Smooth muscle cell (in vitro differentiated cells): ENCODE measurements around the gene PRSS3. TPM values are rescaled to one million over a fixed set of nuclear protein-coding genes. Genes with fewer than 3 reads are reported as not detected.
"Not testable (repeated sequence)": the region's sequence is repeated elsewhere in the genome, so short reads cannot be mapped to it uniquely, and the experiment has no call there.

Source experiments
- DNase-seq: peaks from one replicate; lab custom pipeline; 2025; ENCODE audit not compliant: unreplicated experiment; lab: John Stamatoyannopoulos, UW
- H2AFZ ChIP-seq: fragments of 200-600 bp; sonication (generic); 2 replicates; pipeline ENCODE4 v1.6.0; 2016; ENCODE audit warnings: antibody characterized with exemption, low read depth, mild to moderate bottlenecking
- H3F3A ChIP-seq: fragments of 200-600 bp; sonication (generic); 2 replicates; pipeline ENCODE4 v1.6.0; 2017; ENCODE audit warnings: antibody characterized with exemption, low read depth
- H3K27ac ChIP-seq: fragments of 200-600 bp; sonication (generic); 2 replicates; pipeline ENCODE4 v1.5.1; 2016; ENCODE audit warnings: low read depth, mild to moderate bottlenecking
- H3K27me3 ChIP-seq: fragments of 200-600 bp; sonication (generic); 2 replicates; pipeline ENCODE4 v1.6.1; 2016; ENCODE audit warnings: low read depth, mild to moderate bottlenecking
- H3K36me3 ChIP-seq: fragments of 200-600 bp; sonication (generic); 2 replicates; pipeline ENCODE4 v1.5.1; 2016; ENCODE audit warnings: low read depth
- H3K4me1 ChIP-seq: fragments of 200-600 bp; sonication (generic); 2 replicates; pipeline ENCODE4 v1.5.1; 2016; ENCODE audit warnings: low read depth
- H3K4me2 ChIP-seq: fragments of 200-600 bp; sonication (generic); 2 replicates; pipeline ENCODE4 v1.6.0; 2016; ENCODE audit warnings: mild to moderate bottlenecking
- H3K4me3 ChIP-seq: fragments of 200-600 bp; sonication (generic); 2 replicates; pipeline ENCODE4 v1.5.1; 2016; ENCODE audit warnings: mild to moderate bottlenecking
- H3K79me2 ChIP-seq: fragments of 200-600 bp; sonication (generic); 2 replicates; pipeline ENCODE4 v1.6.0; 2016; ENCODE audit warnings: low read depth, mild to moderate bottlenecking
- H3K9ac ChIP-seq: fragments of 200-600 bp; sonication (generic); 2 replicates; pipeline ENCODE4 v1.6.0; 2016; ENCODE audit warnings: low read depth
- H3K9me3 ChIP-seq: fragments of 200-600 bp; sonication (generic); replicated peaks from 2 replicates; pipeline ENCODE4 v1.5.1; 2016; ENCODE audit warnings: low read depth
- H4K20me1 ChIP-seq: fragments of 200-600 bp; sonication (generic); 2 replicates; pipeline ENCODE4 v1.6.0; 2016; ENCODE audit warnings: low read depth
- WGBS: methylation state at CpG from one replicate; pipeline ENCODE4 v1.1.7; 2016; ENCODE audit warnings: low lambda C conversion rate; 5-methylcytosine and 5-hydroxymethylcytosine counted together
- polyA plus RNA-seq: library from polyadenylated mRNA; unstranded; fragments of >200 nt; fragmentation: Nextera tagmentation; extraction: Ambion mirVana; gene quantifications from 2 replicates; pipeline ENCODE4 v1.2.1, GENCODE V29; 2016
- total RNA-seq: library from RNA; depleted of rRNA; stranded (reverse); fragments of >200 nt; gene quantifications from 2 replicates; pipeline ENCODE4 v1.2.3, GENCODE V29; 2014
- TF ChIP-seq, protein P1 (sequence below): fragments of 200-600 bp; sonication (generic); IDR thresholded peaks from 2 replicates; pipeline ENCODE4 v1.5.1; 2017; ENCODE audit warnings: borderline replicate concordance, mild to moderate bottlenecking, antibody characterized with exemption; ENCODE audit not compliant: insufficient read depth, poor library complexity, severe bottlenecking

The PRSS3 gene
- total and polyA plus RNA-seq, 2 experiments from 2014 or later, result not detected

GRCh38 chr9:33791117-33791516 lies 4.2 kb upstream of the PRSS3 start:
- Histone ChIP-seq H3K36me3 (no peaks in the 10 kb centered on the region), H3K4me1 (no peaks in the 10 kb centered on the region), H3K4me2 (no peak overlapping the region), H2AFZ (no peak overlapping the region), H3K79me2 (no peaks in the 10 kb centered on the region), H4K20me1 (no peaks in the 10 kb centered on the region), H3K9me3 (no peaks in the 10 kb centered on the region), H3K4me3 (no peak overlapping the region), H3K27ac (no peak overlapping the region), H3K27me3 (peaks cover 5% of the 10 kb centered on the region), H3F3A (no peaks in the 10 kb centered on the region), H3K9ac (no peak overlapping the region)
- TF ChIP-seq, protein P1, sequence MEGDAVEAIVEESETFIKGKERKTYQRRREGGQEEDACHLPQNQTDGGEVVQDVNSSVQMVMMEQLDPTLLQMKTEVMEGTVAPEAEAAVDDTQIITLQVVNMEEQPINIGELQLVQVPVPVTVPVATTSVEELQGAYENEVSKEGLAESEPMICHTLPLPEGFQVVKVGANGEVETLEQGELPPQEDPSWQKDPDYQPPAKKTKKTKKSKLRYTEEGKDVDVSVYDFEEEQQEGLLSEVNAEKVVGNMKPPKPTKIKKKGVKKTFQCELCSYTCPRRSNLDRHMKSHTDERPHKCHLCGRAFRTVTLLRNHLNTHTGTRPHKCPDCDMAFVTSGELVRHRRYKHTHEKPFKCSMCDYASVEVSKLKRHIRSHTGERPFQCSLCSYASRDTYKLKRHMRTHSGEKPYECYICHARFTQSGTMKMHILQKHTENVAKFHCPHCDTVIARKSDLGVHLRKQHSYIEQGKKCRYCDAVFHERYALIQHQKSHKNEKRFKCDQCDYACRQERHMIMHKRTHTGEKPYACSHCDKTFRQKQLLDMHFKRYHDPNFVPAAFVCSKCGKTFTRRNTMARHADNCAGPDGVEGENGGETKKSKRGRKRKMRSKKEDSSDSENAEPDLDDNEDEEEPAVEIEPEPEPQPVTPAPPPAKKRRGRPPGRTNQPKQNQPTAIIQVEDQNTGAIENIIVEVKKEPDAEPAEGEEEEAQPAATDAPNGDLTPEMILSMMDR, result no peak
- WGBS, result 47% methylated on average over 2 of the region's 2 CpGs
- no peak for DNase-seq

- H3K27me3 ChIP-seq, H3K9ac ChIP-seq, DNase-seq, H3K4me2 ChIP-seq, H3K9me3 ChIP-seq, H3K36me3 ChIP-seq, H4K20me1 ChIP-seq, H3F3A ChIP-seq, H3K79me2 ChIP-seq, H2AFZ ChIP-seq, H3K4me1 ChIP-seq, H3K4me3 ChIP-seq, H3K27ac ChIP-seq: not testable (repeated sequence)
- WGBS, result 88% methylated on average over 1 of the region's 1 CpG
These were observed 1.9 kb upstream of the PRSS3 start for GRCh38 chr9:33793496-33793895.

DNA sequence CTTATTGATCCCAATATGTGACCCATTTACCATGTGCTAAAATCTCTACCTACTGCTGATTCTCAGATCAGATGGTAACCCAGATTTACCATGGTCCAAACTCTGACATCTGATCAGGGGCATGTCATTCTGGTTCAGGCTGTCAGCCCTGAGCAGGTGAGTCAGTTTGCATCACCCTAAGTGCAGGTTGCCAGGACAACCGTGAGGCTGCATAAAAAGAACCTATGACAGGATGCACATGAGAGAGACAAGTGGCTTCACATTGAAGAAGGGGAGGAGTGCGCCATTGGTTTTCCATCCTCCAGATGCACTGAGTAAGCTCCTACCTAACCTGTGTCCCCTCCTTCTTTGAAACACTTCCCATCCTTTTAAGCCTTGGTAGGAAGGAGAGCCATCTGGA lies 801 bp upstream of the PRSS3 start:
- H3K36me3 ChIP-seq, result no peaks in the 10 kb centered on the region
- H3K79me2 ChIP-seq, result no peaks in the 10 kb centered on the region
- no peaks in the 10 kb centered on the region for H4K20me1 ChIP-seq
- no peak overlapping the region for H3K4me2 ChIP-seq
- no peak overlapping the region for H3K9ac ChIP-seq
- DNase-seq, result no peak
- no peaks in the 10 kb centered on the region for H3K27me3 ChIP-seq
- TF ChIP-seq, protein P1, result no peak
- H3K9me3 ChIP-seq, result no peaks in the 10 kb centered on the region
- no peak overlapping the region for H2AFZ ChIP-seq
- no peak overlapping the region for H3K27ac ChIP-seq
- WGBS, result 72% methylated on average over 2 of the region's 2 CpGs
- H3F3A ChIP-seq, result no peaks in the 10 kb centered on the region
- no peak overlapping the region for H3K4me3 ChIP-seq
- no peaks in the 10 kb centered on the region for H3K4me1 ChIP-seq

- TF ChIP-seq, protein P1, result no peak
- 67% methylated on average over 4 of the region's 4 CpGs for WGBS
These were observed 458 bp downstream of the PRSS3 start for GRCh38 chr9:33795819-33796218.

GRCh38 chr9:33796679-33797078 lies 1.3 kb downstream of the PRSS3 start:
- 70% methylated on average over 5 of the region's 5 CpGs for WGBS

More at GRCh38 chr9:33795819-33796218, 458 bp downstream of the PRSS3 start:
- H3K4me2 ChIP-seq, result no peak overlapping the region
- no peaks in the 10 kb centered on the region for H3K79me2 ChIP-seq
- no peak for DNase-seq
- H3K27me3 ChIP-seq, result no peaks in the 10 kb centered on the region
- H3K9ac ChIP-seq, result no peak overlapping the region
- H4K20me1 ChIP-seq, result no peaks in the 10 kb centered on the region
- no peaks in the 10 kb centered on the region for H3K36me3 ChIP-seq
- H3F3A ChIP-seq, result no peaks in the 10 kb centered on the region
- H3K4me1 ChIP-seq, result no peaks in the 10 kb centered on the region
- H3K4me3 ChIP-seq, result no peak overlapping the region
- H3K27ac ChIP-seq, result no peak overlapping the region
- H3K9me3 ChIP-seq, result no peaks in the 10 kb centered on the region
- no peak overlapping the region for H2AFZ ChIP-seq

More at GRCh38 chr9:33796679-33797078, 1.3 kb downstream of the PRSS3 start:
- H3K9ac ChIP-seq, H3K9me3 ChIP-seq, H3K4me3 ChIP-seq, DNase-seq, H3K79me2 ChIP-seq, H3K27me3 ChIP-seq, H3K4me1 ChIP-seq, H2AFZ ChIP-seq, H4K20me1 ChIP-seq, H3K36me3 ChIP-seq, H3F3A ChIP-seq, H3K4me2 ChIP-seq, H3K27ac ChIP-seq: not testable (repeated sequence)
